Breast epithelium (tissue), 3 donors: Measurements from ENCODE around the gene ARID3A.

Experiments
- CTCF ChIP-seq, 3 donors: fragments of 450-650 bp; IDR thresholded peaks; one replicate each; pipeline ENCODE4 v1.5.1; 2016 to 2017; ENCODE audit warnings: antibody characterized with exemption in 3 of 3, mild to moderate bottlenecking in 3 of 3, moderate library complexity in 3 of 3
- POLR2A ChIP-seq: fragments of 450-650 bp; IDR thresholded peaks from one replicate; pipeline ENCODE4 v1.6.1; 2016; ENCODE audit warnings: antibody characterized with exemption, mild to moderate bottlenecking, moderate library complexity

- TF ChIP-seq POLR2A (no peak), CTCF (IDR thresholded peaks at IDR 0.05) (no peak)
Observed at GRCh38 chr19:884420-885211, 41.2 kb upstream of the ARID3A start.
